ENCODE measurements around the gene OXSR1.

DNA sequence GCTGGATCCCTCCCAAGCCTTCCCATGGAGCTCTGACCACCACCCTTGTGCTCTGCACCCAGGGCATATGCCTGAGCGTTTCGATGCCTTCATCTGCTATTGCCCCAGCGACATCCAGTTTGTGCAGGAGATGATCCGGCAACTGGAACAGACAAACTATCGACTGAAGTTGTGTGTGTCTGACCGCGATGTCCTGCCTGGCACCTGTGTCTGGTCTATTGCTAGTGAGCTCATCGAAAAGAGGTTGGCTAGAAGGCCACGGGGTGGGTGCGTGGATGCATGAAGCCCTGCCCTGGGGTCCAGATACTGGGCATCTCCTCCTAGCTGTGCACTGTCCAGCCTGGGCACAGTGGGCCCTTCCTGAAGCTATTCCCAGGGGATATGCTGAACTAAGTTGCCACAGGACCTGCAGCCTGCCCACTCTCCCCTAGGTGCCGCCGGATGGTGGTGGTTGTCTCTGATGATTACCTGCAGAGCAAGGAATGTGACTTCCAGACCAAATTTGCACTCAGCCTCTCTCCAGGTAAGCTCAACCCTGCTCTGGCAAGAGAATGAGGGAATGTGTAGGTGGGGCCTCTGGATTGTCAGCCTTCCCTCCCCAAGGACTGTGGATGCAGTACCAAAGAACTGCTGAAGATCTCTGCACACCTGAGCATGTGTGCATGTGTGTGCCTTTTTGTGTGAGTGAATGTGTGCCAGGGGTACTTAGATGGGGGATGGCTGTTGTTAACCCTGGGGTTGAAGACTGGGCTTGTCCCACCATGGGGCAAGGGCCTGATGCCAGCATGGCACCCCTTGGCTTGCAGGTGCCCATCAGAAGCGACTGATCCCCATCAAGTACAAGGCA is 24.8 kb upstream of the OXSR1 start:
- TF ChIP-seq CTCF (IDR thresholded peaks at IDR 0.05) (no peak), POLR2A (IDR thresholded peaks at IDR 0.05) (no peak)

Data from ovary (tissue), 3 donors.